ENCODE data around the gene RAB30. TPM values are rescaled to one million over a fixed set of nuclear protein-coding genes. Genes with fewer than 3 reads are reported as not detected.
A peak's percentile ranks its signal among the peaks of the same experiment; 100 is the strongest.

RAB30 gene, protein sequence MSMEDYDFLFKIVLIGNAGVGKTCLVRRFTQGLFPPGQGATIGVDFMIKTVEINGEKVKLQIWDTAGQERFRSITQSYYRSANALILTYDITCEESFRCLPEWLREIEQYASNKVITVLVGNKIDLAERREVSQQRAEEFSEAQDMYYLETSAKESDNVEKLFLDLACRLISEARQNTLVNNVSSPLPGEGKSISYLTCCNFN
- 10 to 100 TPM in 4 of 5 donors, 1 to 10 TPM in 1; 8.4 to 16.1 (median 13.2) TPM for polyA plus RNA-seq (ENCODE audit: insufficient read depth in 1 of 5, insufficient read length in 5 of 5, low replicate concordance in 1 of 5)
- long read RNA-seq, donor 1: 0 reads
- long read RNA-seq, donor 2, partial matches to known transcripts: 0 of 2 reads
- long read RNA-seq, donor 2, other reads (novel, unspliced or antisense): 0 of 2 reads
- long read RNA-seq, donor 3, partial matches to known transcripts: 0 of 1 reads
- long read RNA-seq, donor 3, other reads (novel, unspliced or antisense): 0 of 1 reads
- long read RNA-seq, donor 4, partial matches to known transcripts: 0 of 1 reads
- long read RNA-seq, donor 4, other reads (novel, unspliced or antisense): 0 of 1 reads
- long read RNA-seq, donor 5, transcript RAB30-205 (5 exons, 792 nt): major isoform, 5 of 5 reads
- long read RNA-seq, donor 5, partial matches to known transcripts: 0 of 5 reads
- long read RNA-seq, donor 5, other reads (novel, unspliced or antisense): 0 of 5 reads
- long read RNA-seq, donor 6, partial matches to known transcripts: 0 of 4 reads
- long read RNA-seq, donor 6, other reads (novel, unspliced or antisense): 0 of 4 reads
- long read RNA-seq, donor 7, partial matches to known transcripts: 36 of 39 reads
- long read RNA-seq, donor 7, other reads (novel, unspliced or antisense): 0 of 39 reads
- long read RNA-seq, donor 8: 0 reads

DNA sequence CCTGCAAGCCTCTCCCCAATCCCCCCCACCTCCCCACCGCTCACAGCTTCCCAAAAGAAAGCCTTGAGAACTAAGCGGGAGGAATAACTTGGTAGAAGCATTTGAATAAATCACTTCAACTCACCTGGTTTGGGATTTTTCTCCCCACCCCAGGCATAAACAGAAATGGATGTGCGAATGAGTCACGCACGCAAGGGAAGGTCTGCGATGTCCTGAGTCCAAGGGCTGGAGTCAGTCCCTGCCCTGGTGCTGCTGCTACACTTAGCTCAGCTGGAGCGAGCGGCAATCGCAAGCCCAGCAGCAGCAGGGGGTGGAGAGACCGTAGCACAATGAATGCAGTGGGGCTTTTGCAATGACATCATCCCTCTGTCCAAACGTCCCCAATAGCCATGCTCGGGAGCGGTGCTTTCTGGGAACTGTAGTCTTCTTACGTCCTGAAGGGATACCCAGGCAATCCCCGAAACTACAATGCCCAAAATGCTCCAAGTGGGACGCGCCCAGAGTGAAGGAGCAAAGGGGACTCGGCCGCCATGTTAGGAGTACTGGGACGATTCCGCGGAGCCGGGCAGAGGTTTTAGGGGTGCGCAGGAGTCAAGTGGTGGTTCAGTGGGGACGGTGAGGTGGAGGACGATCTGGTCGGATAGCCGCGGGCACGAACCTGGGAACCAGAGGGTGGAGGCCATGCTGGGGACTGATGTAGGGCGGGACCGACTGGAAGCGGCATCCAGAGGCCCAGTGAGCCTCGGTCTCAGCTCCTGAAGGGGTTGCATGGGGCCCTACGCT is at the start of gene RAB30:
Gene RAB30 (minus strand): TSS at position 331 of the 783 bp plus-strand sequence. CDS start 74,581 bp downstream, outside the sequence.
- peak; percentile 98 to 99 for DNase-seq

DNA sequence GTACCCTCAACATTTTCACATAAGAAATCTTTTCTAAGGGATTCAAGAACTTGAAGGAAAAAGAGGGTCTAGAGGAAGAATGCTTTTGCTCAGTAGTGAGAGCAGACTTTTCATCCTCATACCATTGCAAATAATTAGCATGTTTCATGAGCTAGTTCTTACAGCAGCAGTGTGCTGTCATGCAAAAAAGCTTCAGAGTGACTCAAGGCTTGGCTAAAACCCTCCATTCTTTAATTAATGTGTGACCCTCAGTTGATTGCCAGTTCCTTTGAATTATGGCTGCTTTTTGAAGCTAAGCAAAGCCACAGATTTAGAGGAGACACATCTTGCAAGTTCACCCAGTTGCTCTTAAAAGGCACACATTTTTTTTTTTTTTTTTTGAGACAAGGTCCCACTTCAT is 48.6 kb upstream of the RAB30 start:
- DNase-seq: no peak

DNA sequence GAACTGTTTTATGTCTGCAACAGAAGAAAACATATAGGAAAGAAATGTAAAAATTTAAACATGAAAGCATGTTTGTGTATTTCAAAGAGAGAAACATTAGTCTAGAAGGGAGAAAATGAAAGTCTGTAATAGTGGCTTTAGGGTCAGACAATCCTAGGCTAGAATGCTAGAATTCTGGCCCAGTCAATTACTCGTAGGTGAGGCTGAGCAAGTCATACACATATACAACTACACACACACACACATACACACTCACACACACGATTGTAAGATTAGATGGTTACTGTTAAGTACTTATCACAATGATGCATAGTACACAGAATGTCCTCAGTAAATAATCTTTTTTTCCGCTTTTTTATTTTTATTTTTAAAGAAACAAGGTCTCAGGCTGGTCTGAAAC is 47.5 kb upstream of the RAB30 start:
- DNase-seq: no peak

DNA sequence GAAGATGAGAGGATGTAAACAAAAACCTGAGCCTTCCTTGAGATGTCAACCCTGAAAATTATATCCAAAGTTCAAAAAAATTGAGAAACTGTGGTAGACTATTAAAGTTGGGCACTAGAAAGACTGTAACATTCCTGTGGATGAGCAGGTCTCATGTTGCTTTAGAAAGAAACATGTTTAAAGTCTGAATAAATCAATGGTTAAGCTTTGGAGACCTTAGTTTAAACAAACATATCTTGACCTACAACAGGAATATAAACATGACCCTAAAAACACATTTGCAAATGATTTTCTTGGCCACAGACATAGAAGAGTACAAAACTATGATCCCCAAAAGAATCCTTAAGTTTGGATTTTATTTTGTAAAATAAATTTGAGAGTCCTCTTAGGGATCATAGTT is 47.1 kb upstream of the RAB30 start:
- DNase-seq: no peak

DNA sequence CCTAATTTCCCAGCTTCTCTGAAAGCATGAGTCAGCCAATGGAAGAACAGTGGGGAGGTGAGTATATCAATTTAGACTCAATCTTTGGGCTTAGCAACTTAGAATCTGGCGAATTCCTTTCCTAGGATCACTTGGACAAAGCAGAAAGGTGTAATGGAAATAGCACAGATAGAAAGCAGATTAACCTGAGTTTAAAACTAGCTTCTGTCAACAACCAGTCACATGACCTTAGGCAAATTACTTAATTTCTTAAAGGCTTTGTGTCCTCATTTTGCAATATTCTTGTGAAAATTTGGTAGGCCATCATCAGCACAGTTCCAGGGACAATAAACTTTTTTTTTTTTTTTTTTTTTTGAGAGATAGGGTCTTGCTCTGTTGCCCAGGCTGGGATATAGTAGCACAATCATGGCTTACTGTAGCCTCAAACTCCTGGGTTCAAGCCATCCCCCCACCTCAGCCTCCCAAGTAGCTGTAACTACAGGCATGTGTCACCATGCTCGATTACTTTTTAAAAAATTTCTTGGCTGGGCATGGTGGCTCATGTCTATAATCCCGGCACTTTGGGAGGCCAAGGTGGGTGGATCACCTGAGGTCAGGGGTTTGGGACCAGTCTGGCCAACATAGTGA is 44.4 kb upstream of the RAB30 start:
- no peak for DNase-seq

DNA sequence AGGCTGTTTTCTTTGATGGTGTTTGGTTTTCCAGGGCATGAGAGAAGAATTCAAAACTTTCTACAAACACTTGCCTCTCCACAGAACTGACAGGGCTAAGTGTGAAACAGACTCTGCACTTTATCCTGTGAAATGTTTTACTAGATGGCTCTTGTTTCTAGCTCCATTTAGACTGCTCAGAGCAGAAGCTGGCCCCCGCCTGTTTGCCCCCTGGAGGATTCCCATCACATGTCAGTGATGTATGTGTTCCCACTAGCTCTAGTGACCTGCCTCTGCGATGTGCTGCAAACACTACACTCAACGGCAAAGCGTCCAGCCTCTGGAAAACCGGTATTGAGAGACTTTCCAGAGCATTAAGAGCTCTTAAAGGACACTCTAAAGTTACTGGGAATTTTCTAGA is 43.9 kb upstream of the RAB30 start:
- DNase-seq: no peak

DNA sequence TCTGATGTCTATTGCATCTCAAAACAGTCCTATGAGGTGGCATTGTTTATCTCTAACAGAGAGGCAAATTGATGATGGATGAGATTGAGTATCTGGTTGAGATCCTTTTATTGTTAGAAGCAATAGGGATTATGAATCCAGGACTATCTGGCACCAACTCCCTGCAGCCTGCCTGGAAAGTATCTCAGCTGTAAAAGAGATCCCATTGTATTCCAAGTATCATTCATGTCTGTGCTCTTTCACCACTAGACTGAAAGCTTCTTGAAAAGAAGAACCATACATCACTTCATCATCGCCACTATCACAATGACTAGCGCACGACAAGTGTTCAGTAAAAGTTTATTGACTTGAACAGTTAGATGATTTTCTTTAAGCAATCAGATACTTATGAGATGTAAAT is 43.3 kb upstream of the RAB30 start:
- no peak for DNase-seq

DNA sequence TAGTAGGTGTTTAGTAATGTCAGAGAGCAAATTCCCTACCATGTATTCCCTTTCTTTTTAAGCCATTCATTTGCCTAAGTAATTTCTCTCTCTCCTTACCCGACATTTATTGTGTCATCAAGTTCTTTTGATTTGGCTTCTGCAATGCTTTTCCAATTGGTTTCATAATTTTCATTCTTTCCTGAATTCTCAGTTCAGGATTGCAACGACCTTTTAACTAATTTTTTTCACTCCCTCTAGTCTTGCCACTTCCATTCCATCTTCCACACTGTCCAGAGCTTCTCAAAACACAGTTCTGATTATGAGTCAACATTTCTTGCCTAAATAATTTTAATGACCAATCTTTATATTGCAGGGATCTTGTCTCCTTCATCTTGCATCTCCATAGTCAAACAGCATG is 41.2 kb upstream of the RAB30 start:
- DNase-seq: no peak

DNA sequence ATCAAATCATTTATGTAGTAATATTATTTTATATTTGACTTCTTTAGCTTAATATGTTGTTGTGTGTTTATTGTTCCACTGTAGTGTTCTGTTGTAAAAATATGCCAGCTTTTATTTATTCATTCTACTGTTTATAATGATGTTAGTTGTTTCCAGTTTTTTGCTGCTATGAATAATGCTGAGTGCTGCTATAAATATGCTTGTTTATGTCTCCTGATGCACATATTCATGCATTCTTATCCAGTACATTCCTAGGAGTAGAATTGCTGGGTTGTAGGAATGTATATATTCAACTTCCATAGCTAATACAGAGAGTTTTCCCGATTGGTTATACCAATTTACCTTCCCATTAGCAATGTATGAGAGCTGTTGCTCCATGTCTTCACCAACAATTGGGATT is 33.5 kb upstream of the RAB30 start:
- DNase-seq: no peak

DNA sequence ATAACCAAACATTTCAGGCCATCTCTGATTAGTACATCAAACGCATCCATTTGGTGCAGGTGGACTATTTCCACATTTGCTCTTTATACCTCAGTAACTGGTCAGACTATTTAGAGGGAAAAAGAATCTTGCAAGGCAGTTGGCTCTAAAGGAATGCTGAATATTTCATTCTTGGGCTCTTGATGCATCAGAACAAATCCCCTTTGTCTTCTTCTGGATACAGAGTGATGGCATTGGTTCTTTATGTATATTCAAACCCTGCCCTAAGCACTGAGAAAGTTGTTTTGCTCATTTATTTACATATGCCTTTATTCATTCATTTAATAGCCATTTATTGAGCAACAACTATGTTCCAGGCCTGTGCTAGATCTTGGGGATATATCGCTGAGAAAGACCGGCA is 31.1 kb upstream of the RAB30 start:
- no peak for DNase-seq

DNA sequence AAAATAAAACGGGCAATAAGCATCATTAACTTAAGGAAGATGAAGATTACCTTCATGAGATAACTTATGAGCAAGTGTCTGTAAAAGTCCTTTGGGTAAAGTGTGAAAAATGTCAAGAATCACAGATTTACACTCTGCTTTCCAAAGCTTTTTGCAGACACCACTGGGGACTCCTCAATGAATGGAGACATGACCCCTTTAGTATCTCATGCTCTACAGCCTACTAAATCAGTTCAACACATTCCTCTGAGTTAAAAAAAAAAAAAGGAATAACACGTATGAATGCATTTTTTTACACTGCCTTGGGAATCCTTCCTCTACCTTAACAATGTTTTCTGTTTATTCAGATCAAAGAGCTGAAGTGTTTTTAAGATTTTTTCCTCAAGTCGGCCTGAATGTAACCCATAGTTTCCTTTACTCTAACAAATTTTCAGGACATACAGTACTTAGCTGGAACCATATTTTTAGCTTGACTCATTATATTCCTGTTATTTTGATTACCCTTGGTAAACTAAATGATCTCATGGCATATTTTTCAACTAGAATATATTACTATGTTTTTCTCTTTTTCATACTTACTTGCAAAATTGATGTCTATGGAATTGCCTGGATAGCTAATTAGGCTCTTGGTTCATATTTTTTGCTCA is 25.9 kb upstream of the RAB30 start:
- no peak for DNase-seq

DNA sequence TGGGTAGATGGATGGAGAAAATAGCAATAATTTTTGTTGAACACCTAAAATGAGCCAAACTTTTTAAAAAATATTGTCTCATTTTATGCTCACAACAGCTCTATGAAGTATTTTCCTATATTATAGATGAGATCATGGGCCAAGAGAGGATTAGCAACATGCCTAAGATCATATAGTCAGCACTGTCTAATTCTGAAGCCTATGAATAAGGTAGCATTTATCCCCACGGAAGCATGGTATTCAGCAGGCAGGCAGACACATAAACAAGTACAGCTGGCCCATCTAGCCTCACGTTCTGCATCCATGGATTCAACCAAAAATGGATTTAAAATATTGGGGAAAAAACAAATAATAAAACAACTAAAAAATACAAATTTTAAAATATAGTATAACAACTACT is 21.9 kb upstream of the RAB30 start:
- DNase-seq: no peak

DNA sequence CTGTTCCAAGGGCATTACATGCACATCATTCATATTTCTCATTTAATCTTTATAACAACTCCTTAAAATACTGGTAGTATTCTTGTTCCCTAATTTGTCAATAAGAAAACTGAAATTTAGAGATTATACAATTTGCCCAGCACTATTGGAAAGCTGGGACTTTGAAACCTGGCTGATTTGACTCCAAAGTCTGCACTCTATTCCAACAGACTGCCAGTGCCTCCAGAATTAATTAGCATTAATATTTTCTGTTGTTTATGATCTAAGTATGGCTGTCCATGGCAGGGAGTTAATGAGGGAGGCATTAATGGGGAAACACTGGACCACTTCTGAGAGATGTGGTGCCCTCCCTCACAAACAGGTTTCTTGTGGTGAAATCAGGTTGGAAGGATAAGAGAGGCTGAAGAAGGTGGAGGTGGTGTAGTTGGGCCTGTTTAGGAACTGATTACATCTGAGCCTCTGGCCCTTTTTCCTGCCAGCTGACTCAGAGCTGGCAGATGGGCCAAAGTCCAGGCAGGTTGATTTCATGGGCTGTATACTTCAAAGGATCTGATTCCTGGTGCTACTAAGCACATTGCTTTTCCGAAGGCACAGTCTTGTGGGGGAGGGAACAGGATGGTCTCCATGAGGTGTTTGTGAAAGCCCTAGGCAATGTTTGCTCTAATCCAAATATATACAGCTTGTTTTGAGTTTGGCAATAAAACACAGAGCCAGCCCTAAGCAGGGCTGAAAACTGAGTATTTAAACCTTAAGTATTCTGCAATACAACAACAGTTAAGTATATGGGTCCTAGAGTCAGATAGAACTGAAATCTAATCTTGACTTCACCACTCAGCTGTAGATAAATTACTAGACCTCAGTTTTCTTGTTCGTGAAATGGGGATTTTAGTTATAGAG is 21.0 kb upstream of the RAB30 start:
- no peak for DNase-seq

DNA sequence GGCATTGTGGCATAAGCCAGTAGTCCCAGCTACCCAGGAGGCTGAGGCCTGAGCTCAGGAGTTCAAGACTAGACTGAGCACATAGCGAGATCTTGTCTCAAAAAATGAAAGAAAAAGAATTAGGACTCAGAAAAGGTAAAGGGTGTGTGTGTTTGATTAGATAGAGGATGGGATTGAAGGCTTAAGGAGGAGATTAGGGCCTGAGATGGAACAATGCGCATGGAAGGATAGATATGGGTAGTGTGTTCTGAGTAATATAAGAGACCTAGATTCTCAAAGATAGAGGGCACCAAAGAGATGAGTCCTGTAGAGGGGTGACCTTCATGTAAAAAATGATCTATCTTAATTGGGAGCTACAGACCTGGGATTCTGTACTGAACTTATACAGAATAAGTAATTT is 17.3 kb upstream of the RAB30 start:
- DNase-seq: no peak

DNA sequence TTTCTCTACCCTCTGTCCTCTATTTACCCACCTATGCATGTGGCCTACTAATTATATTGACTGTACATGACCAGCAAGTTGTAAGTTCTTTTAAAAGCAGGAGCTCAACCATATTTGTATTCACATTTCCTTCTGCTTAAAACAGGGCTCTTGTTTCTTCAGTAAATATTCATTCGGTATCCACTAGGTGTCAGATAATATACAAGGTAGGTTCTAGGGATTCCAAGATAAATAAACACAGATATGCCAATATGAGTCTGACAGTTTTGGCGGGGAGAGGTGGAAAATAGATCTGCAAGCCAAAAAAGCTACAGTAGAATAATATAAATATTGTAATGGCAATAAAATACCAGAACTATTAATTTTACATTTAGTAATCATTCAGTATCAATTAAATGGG is 15.3 kb upstream of the RAB30 start:
- DNase-seq: no peak

DNA sequence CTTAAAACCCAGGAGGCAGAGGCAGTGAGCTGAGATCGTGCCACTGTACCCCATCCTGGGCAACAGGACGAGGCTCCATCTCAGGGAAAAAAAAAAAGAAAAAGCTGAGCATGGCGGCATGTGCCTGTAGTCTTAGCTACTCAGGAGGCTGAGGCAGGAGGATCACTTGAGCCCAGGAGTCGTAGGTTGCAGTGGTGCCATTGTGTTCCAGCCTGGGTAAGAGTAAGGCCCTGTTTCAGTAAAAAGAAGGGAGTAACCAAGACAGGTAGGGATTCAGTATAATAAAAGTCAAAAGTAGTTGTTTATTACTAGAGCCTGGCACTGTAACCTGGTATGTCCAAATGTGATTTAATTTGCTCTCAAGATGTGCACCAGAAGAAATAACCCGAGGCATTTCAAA is 8.1 kb upstream of the RAB30 start:
- no peak for DNase-seq

DNA sequence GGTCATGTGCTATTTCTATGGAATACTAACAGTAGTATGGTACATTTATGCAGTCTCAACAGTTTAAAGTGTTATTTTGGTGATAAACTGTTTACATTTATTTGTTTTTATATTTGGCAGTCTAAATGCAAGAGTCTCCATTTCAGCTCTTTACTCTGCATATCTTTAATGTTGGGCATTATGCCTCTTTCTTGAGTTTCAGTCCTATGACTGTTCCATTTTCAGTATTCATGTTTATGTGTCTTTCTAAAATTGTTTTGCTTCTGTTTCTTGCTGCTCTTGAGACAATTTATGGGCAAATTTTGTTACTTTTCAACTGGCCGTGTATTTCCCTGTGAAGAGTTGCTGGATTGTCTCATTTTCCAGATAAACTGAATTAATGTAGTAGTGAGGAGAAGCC is 6.6 kb upstream of the RAB30 start:
- no peak for DNase-seq

DNA sequence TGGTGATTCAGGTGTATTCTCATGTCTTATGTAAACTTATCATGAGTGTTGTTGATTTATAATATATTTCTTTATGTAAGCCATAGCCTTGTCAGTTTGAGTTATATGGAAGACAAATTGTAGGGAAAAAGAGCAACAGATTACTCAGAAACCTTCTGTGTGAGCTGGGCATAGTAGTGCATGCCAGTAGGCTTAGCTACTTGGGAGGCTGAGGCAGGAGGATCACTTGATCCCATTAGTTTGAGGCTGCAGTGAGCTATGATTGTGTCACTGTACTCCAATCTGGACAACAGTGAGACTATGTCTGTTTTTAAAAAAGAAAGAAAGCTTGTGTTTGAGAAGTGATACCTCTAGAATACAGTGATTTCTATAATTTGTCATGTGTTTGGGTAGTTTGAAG is 2.2 kb upstream of the RAB30 start:
- DNase-seq: no peak

DNA sequence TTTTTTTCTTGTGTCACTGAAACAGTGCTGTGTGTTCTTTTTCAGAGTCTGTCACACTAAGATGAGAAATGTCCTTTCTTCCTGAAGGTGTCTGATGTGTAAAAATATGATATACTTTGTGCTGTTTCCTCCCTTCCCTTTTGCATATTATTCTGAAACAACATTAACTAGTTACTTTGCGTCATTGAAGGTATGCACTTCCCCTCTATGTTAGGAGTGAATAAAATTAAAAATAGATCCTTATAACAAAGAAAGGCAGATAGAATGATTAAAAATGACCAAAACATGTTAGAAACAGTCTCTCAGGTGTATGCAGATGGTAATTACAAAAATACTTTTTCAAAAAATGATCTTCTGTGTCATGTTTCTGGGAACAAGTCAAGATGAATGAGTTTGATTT is 1.6 kb upstream of the RAB30 start:
- DNase-seq: no peak

Data from right lung (tissue), 10 donors.